ENCODE measurements around the gene CALHM4.
A peak's percentile ranks its signal among the peaks of the same experiment; 100 is the strongest.

CALHM4 gene

GRCh38 chr6:116553451-116553850, at the start of gene CALHM4:
TSS of gene CALHM4 (plus strand) at chr6:116553751. CDS start at chr6:116553794, 43 bp downstream.
- no peak for DNase-seq (ENCODE audit: low spot score)

- no peak for DNase-seq (ENCODE audit: low spot score)
These were observed 46.2 kb upstream of the CALHM4 start for GRCh38 chr6:116507324-116507723.

- DNase-seq (ENCODE audit: low spot score): no peak
These were observed 45.0 kb upstream of the CALHM4 start for GRCh38 chr6:116508527-116508926.

GRCh38 chr6:116511424-116512110, 42.0 kb upstream of the CALHM4 start, which contains the start of gene CALHM5:
TSS of gene CALHM5 (plus strand) at chr6:116511639. CDS start at chr6:116511697, 58 bp downstream.
- peak; percentile 71 for DNase-seq (ENCODE audit: low spot score)

- DNase-seq (ENCODE audit: low spot score): no peak
These were observed 41.4 kb upstream of the CALHM4 start for GRCh38 chr6:116512111-116512559.

- DNase-seq (ENCODE audit: low spot score): no peak
These were observed 40.8 kb upstream of the CALHM4 start for GRCh38 chr6:116512734-116513133.

GRCh38 chr6:116513224-116513875, 40.2 kb upstream of the CALHM4 start:
- no peak for DNase-seq (ENCODE audit: low spot score)

- no peak for DNase-seq (ENCODE audit: low spot score)
These were observed 39.4 kb upstream of the CALHM4 start for GRCh38 chr6:116514111-116514510.

- DNase-seq (ENCODE audit: low spot score): no peak
These were observed 38.4 kb upstream of the CALHM4 start for GRCh38 chr6:116515141-116515540.

GRCh38 chr6:116518621-116519368, 34.8 kb upstream of the CALHM4 start:
- DNase-seq (ENCODE audit: low spot score): no peak

GRCh38 chr6:116522896-116523295, 30.7 kb upstream of the CALHM4 start:
- DNase-seq (ENCODE audit: low spot score): no peak

GRCh38 chr6:116524236-116524635, 29.3 kb upstream of the CALHM4 start:
- DNase-seq (ENCODE audit: low spot score): no peak

- DNase-seq (ENCODE audit: low spot score): no peak
These were observed 25.4 kb upstream of the CALHM4 start for GRCh38 chr6:116528133-116528532.

- no peak for DNase-seq (ENCODE audit: low spot score)
These were observed 24.8 kb upstream of the CALHM4 start for GRCh38 chr6:116528780-116529179.

GRCh38 chr6:116529466-116530290, 23.9 kb upstream of the CALHM4 start:
- DNase-seq (ENCODE audit: low spot score): no peak

GRCh38 chr6:116530436-116530835, 23.1 kb upstream of the CALHM4 start:
- no peak for DNase-seq (ENCODE audit: low spot score)

GRCh38 chr6:116531675-116532570, 21.6 kb upstream of the CALHM4 start:
- peak; percentile 40 for DNase-seq (ENCODE audit: low spot score)

- no peak for DNase-seq (ENCODE audit: low spot score)
These were observed 20.2 kb upstream of the CALHM4 start for GRCh38 chr6:116533233-116533957.

- DNase-seq (ENCODE audit: low spot score): no peak
These were observed 18.4 kb upstream of the CALHM4 start for GRCh38 chr6:116535109-116535508.

GRCh38 chr6:116536216-116536621, 17.3 kb upstream of the CALHM4 start:
- DNase-seq (ENCODE audit: low spot score): peak; percentile 29

Measured in AG08396 (cell line).